Brain pericyte (primary cell): Measurements from ENCODE around the gene SOAT2.
"Not testable (repeated sequence)": the region's sequence is repeated elsewhere in the genome, so short reads cannot be mapped to it uniquely, and the experiment has no call there.

ENCODE experiments used
- DNase-seq: peaks from one replicate; pipeline ENCODE4 v3.0.0-alpha.2; 2012; ENCODE audit warnings: low read depth, low spot score

Gene SOAT2

DNA sequence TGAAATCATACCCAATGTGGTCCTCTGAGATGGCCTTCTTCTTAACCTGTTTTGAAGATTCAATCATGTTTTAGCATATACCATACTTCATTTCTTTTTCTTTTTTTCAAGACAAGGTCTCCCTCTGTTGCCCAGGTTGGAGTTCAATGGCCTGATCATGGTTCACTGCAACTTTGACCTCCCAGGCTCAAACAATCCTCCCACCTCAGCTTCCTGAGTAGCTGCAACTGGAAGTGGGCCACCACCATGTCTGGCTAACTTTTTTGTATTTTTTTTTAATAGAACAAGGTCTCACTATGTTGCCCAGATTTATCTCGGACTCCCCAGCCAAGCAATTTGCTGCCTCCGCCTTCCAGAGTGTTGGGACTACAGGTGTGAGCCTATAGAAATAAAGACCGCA is 30.4 kb downstream of the SOAT2 start:
- no peak for DNase-seq

DNA sequence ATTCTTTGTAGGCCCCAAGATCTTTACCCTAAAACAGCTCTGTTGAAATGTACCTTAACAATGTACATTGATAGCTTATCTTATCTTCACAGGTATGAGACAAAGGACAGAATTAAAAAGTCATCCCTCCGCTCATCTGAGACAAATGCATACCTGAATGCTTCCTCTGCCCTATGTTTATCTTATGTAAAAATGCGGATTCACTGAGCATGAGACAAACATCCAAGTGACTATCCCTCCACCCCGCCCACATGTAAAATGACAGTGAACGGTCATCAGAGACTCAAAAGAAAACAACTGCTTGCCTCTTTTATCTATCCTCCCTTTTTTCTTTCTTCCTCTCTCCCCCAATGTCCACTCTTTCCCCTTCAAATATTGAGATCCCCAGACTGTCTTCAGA is 40.1 kb downstream of the SOAT2 start:
- no peak for DNase-seq

DNA sequence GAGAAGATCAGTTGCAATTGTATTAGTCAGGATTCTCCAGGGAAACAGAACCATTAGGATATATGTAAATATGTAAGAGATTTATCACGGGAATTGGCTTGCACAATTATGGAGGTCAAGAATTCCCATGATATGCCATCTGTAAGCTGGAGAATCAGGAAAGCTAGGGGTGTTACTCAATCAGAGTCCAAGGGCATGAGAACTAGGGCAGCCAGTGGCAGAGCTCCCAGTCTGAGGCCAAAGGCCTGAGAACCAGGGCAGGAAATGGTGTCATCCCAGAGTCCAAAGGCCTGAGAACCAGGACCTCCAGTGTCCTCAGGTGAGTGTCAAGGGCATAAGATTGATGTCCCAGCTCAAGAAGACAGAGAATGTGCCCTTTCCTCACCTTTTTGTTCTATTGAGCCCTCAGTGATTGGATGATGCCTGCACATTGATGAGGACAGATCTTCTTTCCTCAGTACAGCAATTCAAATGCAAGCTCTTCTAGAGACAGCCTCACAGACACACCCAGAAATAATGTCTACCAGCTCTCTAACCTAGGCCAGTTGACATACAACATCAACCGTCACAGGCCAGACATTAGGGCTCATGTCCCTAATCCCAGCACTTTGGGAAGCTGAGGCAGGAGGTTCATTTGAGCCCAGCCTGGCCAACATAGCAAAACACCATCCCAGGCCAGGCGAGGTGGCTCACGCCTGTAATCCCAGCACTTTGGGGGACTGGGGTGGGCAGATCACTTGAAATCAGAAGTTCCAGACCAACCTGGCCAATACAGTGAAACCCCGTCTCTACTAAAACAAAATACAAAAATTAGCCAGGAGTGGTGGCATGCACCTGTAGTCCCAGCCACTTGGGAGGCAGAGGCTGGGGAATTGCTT is 42.3 kb downstream of the SOAT2 start:
- no peak for DNase-seq

DNA sequence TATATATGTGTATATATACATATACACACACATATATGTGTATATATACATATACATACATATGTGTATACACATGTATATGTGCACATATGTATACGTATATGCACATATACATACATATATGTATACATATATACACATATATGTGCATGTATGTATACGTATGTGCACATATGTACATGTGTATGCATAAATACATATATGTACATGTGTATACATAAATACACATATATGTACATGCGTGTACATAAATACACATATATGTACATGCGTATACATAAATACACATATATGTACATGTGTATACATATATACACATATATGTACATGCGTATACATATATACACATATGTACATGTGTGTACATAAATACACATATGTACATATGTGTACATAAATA is 43.9 kb downstream of the SOAT2 start:
- no peak for DNase-seq

DNA sequence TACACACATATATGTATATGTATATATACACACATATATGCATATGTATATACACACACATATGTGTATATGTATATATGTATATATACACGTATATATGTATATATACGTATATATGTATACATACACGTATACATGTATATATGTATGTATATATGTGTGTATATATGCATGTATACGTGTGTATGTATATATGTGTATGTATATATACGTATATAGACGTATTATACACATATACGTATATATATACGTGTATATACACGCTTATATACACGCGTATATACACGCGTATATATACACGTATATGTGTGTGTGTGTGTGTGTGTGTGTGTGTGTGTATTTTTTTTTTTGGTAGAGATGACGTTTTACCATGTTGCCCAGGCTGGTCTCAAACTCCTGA is 44.4 kb downstream of the SOAT2 start:
- DNase-seq: no peak

DNA sequence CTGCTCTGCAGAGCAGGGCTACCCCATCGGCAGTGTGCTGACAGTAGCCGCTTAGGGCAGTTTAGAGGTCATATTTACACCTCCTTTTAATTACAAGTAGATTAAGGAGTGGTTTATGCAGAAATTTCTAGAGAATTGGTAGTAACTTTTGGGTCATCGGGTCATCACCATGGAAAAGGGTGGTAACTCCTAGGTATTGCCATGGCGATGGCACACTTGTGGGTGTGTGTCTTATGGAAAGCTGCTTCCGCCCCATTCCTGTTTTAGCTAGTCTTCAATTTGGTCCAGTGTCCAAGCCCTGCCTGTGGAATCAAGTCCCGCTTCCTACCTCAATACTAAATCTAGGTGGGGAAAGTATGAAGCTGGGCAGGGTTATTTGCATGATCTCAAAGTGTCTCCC is 47.8 kb downstream of the SOAT2 start:
- DNase-seq: no peak

DNA sequence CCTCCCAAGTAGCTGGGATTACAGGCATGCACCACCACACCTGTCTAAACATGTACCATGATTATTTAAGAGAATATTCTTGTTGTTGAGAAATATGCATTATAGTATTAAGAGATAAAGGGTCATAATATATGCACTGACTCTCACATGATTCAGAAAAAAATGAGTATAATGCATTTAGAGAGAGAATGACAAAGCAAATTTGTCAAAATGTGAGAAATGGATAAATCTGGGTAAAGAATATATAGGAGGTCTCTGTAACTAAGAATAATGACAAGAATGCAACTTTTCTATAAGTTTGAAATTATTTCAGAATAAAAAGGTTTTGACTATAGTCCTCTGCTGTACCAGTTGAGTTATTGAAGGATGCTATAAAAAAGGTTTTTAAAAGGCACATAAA is 49.1 kb downstream of the SOAT2 start:
- DNase-seq: no peak

DNA sequence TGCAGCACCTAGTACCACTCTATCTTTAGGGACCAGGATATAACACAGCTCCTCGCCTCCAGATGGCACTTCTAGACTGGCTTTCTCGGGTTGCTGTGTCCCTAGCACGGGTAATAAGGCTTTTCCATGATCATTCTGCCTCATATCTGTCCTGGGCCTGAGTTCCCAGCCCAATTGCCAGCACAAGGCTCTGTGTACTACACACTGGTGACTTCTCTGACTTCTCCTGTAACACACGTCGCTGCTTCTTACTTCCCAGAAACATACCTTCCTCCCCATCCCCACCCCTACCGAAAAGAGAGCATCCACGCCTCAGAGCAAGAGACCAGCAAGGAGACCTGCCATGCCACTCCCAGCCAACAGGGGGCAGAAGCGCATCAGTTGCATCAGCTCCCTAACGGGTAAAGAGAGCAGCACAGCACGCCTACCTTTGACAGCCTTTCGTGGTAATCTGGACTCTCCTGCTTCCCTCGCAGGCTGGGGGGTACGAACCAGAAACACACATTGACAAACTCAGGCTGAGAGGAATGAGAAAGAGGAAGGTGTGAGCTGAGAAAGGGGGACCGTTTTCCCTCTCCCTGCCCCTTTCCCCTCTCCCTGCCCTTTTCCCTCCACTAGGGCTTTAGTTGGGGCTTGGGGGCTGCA is 56.0 kb downstream of the SOAT2 start:
- DNase-seq: no peak

DNA sequence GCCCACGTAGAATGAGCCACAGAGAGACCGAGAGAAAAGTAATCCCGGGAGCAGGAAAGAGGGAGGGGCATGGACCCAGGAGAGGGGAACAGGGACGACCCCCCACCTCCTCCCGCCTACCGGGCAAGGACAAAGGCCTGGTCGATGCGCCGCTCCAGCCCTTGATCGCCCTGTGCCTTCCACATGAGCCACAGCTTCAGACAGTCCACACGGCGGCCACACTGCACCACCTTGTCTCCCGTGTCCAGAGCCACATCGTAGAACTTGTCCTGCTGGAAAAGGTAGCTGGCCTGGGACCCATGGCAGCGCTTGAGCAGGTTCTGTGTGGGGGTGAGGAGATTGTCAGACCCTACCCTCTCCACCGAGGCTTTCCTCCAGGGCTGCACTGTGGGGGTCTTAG is 56.7 kb downstream of the SOAT2 start:
- no peak for DNase-seq

DNA sequence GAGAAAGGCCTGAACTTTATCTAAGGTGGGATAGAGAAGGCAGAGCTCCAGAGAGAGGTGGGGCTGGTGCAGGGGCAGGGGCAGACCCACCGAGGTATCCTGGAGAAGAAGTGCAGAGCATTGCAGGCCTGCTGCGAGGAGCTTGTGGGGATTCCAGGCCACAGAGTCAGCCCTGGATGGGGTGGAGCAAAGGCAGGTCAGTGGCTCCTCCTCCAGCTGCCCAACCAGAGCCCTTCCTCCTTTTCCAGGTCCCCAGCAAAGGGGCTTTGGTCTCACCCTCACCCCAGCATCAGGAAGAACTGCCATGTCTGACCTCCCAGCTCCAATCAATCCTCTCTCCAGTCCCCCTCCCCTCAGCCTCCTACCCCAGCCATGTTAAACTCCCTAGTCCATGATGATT is 57.4 kb downstream of the SOAT2 start:
- DNase-seq: no peak

DNA sequence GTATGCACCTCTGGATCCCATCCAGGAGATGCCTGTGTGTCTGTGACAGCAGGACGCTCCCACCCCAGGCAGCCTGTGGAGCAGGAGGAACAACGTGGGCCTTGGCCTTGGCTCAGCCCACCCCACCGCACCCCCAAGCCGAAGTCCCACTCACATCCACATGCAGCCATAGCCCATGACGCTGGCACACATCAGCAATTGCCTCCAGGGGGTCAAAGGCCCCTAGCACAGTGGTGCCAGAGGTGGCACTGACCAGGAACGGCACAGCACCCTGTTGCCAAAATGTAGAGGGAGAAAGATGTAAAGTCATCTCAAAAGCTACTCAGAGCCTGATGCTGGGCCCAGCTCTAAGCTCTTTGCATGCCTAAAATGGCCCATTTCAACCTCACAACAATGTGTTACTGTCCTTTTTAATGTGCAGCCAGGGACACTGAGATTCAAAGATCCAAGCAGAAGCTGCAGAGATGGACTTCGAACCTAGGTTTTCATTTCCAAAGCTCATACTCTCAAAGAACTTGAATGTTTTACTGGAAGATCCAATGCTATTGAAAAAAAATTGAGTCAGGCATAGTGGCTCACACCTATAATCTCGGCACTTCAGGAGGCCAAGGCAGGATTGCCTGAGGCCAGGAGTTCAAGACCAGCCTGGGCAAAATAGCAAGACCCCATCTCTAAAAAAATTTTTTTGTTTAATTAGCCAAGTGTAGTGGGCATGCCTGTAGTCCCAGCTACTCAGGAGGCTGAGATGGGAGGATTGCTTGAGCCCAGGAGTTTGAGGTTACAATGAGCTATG is 58.0 kb downstream of the SOAT2 start:
- DNase-seq: no peak

DNA sequence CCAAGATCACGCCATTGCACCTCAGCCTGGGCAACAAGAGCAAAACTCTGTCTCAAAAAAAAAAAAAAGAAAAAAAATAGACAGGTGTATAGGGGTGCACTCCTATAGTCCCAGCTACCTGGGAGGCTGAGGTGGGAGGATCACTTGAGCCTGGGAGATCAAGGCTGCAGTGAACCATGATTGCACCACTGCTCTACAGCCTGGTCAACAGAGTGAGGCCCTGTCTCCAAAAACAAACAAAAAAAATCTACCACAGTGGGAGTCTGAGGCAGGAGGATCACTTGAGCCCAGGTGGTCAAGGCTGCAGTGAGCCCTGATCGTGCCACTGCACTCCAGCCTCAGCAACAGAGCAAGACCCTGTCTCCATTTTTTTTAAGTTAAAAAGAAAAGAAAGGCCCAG is 59.7 kb downstream of the SOAT2 start:
- DNase-seq: not testable (repeated sequence)

DNA sequence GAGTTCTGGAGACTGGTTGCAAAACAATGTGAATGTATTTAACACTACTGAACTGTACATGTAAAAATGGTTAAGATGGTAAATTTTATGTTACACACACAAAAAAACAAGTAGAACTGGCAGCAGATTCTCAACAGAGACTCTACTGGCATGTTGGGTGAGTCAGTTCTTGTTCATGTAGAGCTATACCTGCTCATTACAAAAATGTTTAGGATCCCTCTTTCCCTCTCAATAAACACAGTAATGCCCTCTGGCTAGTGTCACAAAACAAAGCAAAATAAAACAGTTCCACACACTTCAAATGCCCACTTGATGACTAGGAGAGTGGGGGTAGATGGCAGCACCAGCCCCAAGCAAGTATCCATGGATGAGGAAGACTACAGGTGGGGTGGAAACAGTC is 63.6 kb downstream of the SOAT2 start:
- DNase-seq: no peak

DNA sequence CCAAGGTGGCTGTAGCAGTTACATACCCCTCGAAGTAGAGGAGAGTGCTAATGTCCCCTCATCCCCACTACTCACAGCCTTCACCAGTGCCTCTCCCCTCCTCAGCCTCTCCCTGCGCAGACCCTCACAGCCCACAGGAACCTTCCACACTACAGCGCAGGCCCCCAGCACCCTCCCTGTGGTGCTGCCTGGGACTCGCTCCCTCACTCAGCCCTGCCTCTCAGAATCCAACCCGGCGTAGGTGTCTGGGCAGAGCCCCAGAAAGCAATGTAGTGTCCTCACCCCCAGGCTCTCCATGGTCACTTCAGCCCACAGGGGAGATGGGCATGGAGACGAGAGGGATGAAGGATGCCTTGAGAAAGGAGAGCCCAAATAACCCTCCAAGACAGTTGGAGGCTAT is 66.4 kb downstream of the SOAT2 start:
- DNase-seq: no peak

DNA sequence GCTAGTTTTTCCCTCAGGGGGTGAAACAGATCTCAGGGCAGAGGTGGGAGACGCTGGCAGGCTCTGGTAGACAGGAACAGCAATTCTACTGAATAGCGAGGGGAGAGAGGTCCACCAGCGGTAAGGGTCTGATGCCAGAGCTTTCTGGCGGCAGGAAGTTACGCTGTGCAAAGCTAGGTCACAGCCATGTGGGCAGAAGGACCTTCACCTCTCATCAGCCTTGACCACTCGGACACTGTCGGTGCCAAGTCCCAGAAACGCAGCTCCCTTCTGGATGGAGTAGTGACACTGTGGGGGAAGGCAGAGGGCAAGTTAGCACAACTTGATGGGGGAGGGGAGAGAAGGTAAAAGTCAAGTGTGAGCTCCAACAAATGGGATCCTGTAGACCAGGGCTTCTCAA is 66.9 kb downstream of the SOAT2 start:
- DNase-seq: no peak

DNA sequence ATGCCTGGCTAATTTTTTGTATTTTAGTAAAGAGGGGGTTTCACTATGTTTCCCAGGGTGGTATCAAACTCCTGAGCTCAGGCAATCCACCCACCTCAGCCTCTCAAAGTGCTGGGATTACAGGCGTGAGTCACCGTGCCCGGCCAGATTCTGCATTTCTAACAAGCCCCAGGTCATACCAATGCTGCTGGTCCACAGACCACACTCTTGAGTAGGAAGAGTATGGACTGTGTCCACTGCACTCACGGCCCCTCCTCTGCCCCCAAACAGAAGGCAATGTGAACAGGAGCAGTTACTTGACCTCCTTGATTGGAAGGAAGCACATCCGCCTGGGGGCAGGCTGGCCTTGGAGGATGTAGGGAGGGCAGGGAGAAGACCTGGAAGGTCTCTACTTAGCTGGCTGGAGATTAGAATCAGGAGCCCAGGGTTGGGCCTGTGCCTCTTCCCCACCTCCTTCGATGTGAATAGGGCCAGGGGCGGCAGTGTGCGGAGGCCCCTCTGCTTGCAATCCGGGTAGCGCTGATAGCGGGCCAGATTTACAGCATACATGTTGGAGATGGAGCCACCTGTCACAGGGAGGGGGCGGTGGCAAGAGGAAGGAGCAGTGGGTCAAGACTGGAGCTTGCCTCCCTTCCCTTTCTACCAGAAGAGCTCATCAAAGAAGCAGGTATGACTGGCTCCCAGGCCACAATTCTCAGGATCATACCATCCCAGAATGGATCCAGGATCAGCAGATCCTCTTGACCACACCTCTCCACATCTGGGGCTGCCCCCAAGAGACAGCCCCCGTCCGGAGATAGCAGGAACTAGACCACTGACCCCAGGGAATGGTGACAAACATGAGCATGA is 67.8 kb downstream of the SOAT2 start:
- DNase-seq: no peak

DNA sequence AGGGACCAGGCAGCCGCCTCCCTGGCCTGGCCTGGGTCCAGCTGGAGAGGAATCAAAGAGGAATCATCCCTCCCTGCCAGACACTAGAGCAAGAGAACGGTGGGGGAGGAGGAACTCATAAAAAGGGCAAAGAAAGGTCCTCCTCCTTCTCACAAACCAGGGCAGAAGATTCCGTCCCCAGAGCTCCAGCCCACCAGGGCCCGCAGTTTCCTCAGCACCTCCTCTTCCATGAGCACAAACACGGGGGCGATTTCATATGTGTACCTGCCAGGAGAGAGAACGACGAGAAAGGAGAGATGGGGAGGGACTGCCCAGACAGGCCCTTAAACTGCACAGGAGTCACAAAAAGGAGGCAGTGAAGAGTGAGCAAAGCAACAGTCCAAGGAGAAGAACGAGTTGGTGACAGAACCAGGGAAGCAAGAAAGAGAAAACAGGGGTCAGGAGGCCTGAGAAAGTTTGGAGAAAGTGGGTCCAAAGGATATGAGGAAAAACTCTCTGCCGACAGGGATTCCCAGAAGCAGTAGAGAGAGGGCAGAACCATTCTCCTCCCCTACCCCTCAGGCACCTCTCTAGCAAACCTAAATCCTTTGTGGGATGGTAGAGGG is 68.5 kb downstream of the SOAT2 start:
- DNase-seq: no peak

DNA sequence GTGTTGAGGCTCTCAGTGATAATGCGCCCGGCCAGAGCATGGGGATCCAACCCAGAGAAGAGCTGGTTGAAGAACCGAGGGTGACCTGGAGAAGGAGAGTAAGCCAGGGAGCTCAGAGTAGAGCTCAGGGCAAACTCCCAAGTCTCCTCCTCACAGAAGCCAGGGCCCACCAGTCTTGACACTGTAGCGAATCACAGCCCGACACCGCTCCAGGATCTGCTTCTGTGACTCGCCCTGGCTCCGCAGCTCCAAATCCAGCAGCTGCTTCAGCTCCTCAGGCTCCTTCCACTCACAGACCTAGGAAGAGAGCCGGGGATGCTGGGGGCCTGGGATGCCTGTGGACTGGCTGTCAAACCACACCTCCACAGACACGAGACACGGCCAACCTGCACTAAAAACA is 69.1 kb downstream of the SOAT2 start:
- no peak for DNase-seq

DNA sequence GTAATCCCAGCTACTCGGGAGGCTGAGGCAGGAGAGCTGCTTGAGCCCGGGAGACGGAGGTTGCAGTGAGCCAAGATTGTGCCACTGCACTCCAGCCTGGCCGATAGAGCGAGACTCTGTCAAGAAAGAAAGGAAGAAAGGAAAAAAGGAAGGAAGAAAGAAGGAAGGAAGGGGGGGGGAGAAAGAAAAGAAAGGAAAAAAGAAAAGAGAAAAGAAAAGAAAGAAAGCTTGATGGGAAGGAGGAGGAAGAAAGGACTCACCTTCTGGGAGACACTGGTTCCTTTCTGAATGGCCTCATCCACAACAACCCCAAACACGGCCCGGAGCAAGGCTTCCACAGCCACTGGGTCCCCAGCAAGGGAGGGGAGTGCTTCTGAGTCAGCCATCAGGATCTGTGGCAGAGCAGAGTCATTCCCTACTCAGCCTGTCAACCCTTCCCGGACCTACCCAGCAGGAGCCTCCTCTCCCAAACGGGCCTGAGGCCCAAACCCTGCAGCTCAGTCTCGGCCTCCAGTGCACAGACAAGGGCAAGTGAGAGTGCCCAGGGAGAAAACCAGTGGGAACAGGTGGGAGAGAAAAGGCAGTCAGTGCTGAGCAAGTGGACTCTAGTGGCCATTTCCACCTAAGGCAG is 69.9 kb downstream of the SOAT2 start:
- DNase-seq: no peak
